Heart left ventricle (tissue), 16 donors: Measurements from ENCODE around the gene SORCS2. TPM values are rescaled to one million over a fixed set of nuclear protein-coding genes. Genes with fewer than 3 reads are reported as not detected.

Experiments used
- ATAC-seq, 4 donors: fragments of 200-7000 bp; cut with Tn5 transposase; one replicate each; pipeline ENCODE4 v1.9.1; 2020 to 2022; ENCODE audit warnings: moderate library complexity in 4 of 4, mild to moderate bottlenecking in 3 of 4, moderate number of reproducible peaks in 1 of 4
- DNase-seq, 5 donors: peaks; one replicate each; pipeline ENCODE4 v3.0.0-alpha.2; 2020
- H3K27ac ChIP-seq, 12 donors: fragments of 200-600 bp; sonication (generic) in 4 of 12; one replicate each; pipeline versions ENCODE4 v1.5.0 to v1.8.0; 2016 to 2022; ENCODE audit warnings: mild to moderate bottlenecking in 2 of 12
- H3K27me3 ChIP-seq, 9 donors: fragments of 200-600 bp; sonication (generic) in 2 of 9; one replicate each; pipeline versions ENCODE4 v1.5.1 to v1.8.0; 2016 to 2022; ENCODE audit warnings: mild to moderate bottlenecking in 3 of 9
- H3K36me3 ChIP-seq, 9 donors: fragments of 200-600 bp; sonication (generic) in 2 of 9; one replicate each; pipeline versions ENCODE4 v1.5.0 to v1.8.0; 2018 to 2022; ENCODE audit warnings: mild to moderate bottlenecking in 2 of 9
- H3K4me1 ChIP-seq, 12 donors: fragments of 200-600 bp; sonication (generic) in 4 of 12; one replicate each; pipeline versions ENCODE4 v1.5.0 to v1.8.0; 2016 to 2022; ENCODE audit warnings: mild to moderate bottlenecking in 3 of 12
- H3K4me3 ChIP-seq, 12 donors: fragments of 200-600 bp; sonication (generic) in 4 of 12; one replicate each; pipeline versions ENCODE4 v1.5.0 to v1.8.0; 2017 to 2022; ENCODE audit warnings: mild to moderate bottlenecking in 9 of 12, moderate library complexity in 4 of 12
- H3K9me3 ChIP-seq, 12 donors: fragments of 200-600 bp; sonication (generic) in 4 of 12; one replicate each; pipeline versions ENCODE4 v1.5.0 to v1.8.0; 2016 to 2022; ENCODE audit warnings: mild to moderate bottlenecking in 1 of 12
- POLR2A ChIP-seq, 2 donors: fragments of 450-650 bp; IDR thresholded peaks; one replicate each; pipeline ENCODE4 v1.6.1; 2017; ENCODE audit warnings: antibody characterized with exemption in 2 of 2, mild to moderate bottlenecking in 2 of 2, moderate library complexity in 2 of 2
- WGBS, 4 donors: extraction: QIAGEN DNeasy Blood & Tissue Kit in 2 of 4; methylation state at CpG; one replicate each; pipeline versions ENCODE4 v1.1.5 to v1.1.7; 2013 to 2018; 5-methylcytosine and 5-hydroxymethylcytosine counted together
- intact Hi-C, 10 donors: fragments of 100-400 bp; cut with DNase I; formaldehyde crosslinking; loops; one replicate each; pipeline versions ENCODE4 v1.11.1 to v1.14.2; 2022
- polyA plus RNA-seq, 2 donors: library from polyadenylated mRNA; stranded (reverse); fragments of 200-250 nt; gene quantifications; one replicate each; pipeline ENCODE4 v1.2.3, GENCODE V29; 2013
- total RNA-seq, 9 donors: library from RNA; depleted of rRNA in 2 of 9; stranded (reverse); fragments of >200 nt in 2 of 9; fragmentation: NEBNext Ultra II Directional in 3 of 9; extraction: Animal tissue kit (Norgen Biotek cat#: 25700) in 3 of 9; gene quantifications; one replicate each; pipeline versions ENCODE4 v1.1.0 to v1.2.4, GENCODE V29; 2016 to 2023
- TF ChIP-seq, protein P1 (sequence below), 12 donors: fragments of 200-600 bp; sonication (generic) in 4 of 12; IDR thresholded peaks; one replicate each; pipeline versions ENCODE4 v1.5.0 to v1.8.0; 2018 to 2022; ENCODE audit warnings: antibody characterized with exemption in 12 of 12, mild to moderate bottlenecking in 5 of 12
- donor health status: ischemic (EF 13 %, LVEDD 7.1; RV severe dilation, severe dysfunction).
- donor health status: healthy with polysubstance abuse.
- donor health status: DM: no; HTN: yes; CAD: no.
- donor health status: DM: no; HTN: no; CAD: no.
- donor health status: ischemic (EF 25% LVEDD 6.9; RV normal size, moderate dysfunction).
- donor health status: ischemic (EF 25% LVEDD 5.7; RV mildly dilated, moderate dysfunction).
- donor health status: healthy.
- donor health status: DM: yes; HTN: yes; CAD: no.
- donor health status: ischemic (EF 35%, LVEDD 5.7; RV mildly dilated, moderate dysfunction).
- donor health status: nonischemic (EF 11% LVEDD 7.7; RV severe dilation, severe dysfunction).
- donor health status: DM: yes; HTN: yes; CAD: no.
- donor health status: PGD.
- donor health status: ischemic (EF 29% LVEDD 5.4; RV normal size, mild dysfunction).
- donor health status: nonischemic (EF 23%, LVEDD 6.1; RV moderate dilation, normal function).

Gene SORCS2
- total and polyA plus RNA-seq, 11 donors, result 0.28 to 5.5 (median 2.4) TPM

DNA sequence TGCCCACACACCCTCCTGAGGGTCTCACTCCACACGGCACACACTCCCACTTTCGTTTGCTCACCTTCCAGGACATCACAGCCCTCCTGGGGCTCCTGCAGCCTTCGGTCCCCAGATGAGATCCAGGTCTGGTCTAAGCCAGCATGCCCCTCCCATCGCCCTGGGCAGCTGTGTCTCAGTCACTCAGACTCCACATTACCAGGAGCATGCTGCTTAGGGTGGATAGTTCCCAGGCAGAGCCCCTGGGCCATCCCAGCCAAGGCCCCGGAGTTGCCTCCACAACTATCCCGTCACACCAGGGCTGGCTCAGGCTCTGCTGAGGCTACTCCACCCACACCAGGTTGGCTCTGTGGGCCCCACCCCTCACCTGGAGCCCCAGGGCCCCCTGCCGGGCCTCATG lies 292.8 kb downstream of the SORCS2 start:
- no peak for ATAC-seq
- 68 to 72% (median 72%) methylated on average over 6 to 7 of the region's 7 CpGs for WGBS, 4 donors
- Histone ChIP-seq H3K9me3 (no peaks in the 10 kb centered on the region), H3K4me3 (no peak overlapping the region), H3K36me3 (no peaks in the 10 kb centered on the region), H3K27ac (no peak overlapping the region), H3K4me1 (no peaks in the 10 kb centered on the region), H3K27me3 (peaks cover 0 to 14% (median 0%) of the 10 kb centered on the region in 9 donors)
- TF ChIP-seq, protein P1, sequence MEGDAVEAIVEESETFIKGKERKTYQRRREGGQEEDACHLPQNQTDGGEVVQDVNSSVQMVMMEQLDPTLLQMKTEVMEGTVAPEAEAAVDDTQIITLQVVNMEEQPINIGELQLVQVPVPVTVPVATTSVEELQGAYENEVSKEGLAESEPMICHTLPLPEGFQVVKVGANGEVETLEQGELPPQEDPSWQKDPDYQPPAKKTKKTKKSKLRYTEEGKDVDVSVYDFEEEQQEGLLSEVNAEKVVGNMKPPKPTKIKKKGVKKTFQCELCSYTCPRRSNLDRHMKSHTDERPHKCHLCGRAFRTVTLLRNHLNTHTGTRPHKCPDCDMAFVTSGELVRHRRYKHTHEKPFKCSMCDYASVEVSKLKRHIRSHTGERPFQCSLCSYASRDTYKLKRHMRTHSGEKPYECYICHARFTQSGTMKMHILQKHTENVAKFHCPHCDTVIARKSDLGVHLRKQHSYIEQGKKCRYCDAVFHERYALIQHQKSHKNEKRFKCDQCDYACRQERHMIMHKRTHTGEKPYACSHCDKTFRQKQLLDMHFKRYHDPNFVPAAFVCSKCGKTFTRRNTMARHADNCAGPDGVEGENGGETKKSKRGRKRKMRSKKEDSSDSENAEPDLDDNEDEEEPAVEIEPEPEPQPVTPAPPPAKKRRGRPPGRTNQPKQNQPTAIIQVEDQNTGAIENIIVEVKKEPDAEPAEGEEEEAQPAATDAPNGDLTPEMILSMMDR (IDR thresholded peaks at IDR 0.05), result no peak
- no peak for TF ChIP-seq POLR2A (IDR thresholded peaks at IDR 0.05)
- intact Hi-C loops, result no loop called here
- no peak for DNase-seq

DNA sequence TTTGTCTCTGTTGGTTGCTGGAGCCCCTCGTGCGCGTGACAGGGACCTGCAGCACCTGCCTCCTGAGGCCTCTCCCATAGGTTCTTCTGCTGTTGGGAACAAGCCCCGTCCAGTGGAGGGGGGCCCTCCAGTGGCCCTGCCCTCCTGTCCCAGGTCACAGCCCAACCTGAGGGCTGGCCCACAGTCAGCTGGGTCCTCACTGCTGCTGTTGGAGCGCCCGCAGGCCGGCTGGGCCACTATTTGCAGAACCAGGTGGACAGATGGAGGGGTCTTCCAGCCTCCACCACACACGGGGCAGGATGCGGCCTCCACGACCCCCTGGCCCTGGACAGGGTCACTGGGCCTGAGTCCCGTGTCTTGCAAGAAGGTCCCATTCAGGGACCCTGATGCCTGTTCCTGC lies 293.8 kb downstream of the SORCS2 start:
- no peak for DNase-seq
- WGBS, 4 donors, result 73 to 86% (median 82%) methylated on average over 6 to 11 of the region's 11 CpGs
- H3K27me3 ChIP-seq, result peaks cover 0 to 14% (median 0%) of the 10 kb centered on the region in 9 donors
- no peaks in the 10 kb centered on the region for H3K36me3 ChIP-seq
- intact Hi-C loops, result no loop called here
- H3K4me3 ChIP-seq, result no peak overlapping the region
- no peak overlapping the region for H3K27ac ChIP-seq
- no peaks in the 10 kb centered on the region for H3K4me1 ChIP-seq
- H3K9me3 ChIP-seq, result no peaks in the 10 kb centered on the region
- no peak for TF ChIP-seq POLR2A (IDR thresholded peaks at IDR 0.05)
- TF ChIP-seq, protein P1 (IDR thresholded peaks at IDR 0.05), result no peak
- peak in 1 of 4 donors; percentile 6 for ATAC-seq

DNA sequence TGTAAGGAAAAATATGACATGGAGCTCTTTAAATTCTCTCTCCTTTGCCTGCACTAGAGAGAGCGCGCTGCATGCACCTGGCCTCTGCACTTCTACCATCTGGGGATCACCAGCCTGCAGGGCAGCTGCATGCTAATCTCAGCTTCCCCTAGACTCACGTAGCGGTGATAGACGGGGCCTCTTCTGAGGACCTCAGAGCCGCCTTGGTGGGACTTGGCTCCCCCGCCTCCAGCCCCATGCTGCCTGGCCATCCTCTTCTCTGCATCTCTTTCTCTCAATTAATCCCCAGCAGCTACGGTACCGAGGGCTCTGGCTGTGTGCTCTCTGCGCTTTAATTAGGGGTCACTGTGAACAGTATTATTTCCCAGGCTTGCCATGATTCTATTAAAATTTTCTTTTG lies 295.2 kb downstream of the SORCS2 start:
- Histone ChIP-seq H3K27ac (no peak overlapping the region), H3K36me3 (no peaks in the 10 kb centered on the region), H3K27me3 (peaks cover 0 to 14% (median 0%) of the 10 kb centered on the region in 9 donors), H3K4me1 (no peaks in the 10 kb centered on the region), H3K9me3 (peaks cover 0 to 3% (median 0%) of the 10 kb centered on the region in 12 donors), H3K4me3 (no peak overlapping the region)
- 65 to 69% (median 66%) methylated on average over 10 of the region's 10 CpGs for WGBS, 4 donors
- DNase-seq (no peak), ATAC-seq (no peak)
- no peak for TF ChIP-seq POLR2A (IDR thresholded peaks at IDR 0.05)
- TF ChIP-seq, protein P1 (IDR thresholded peaks at IDR 0.05), result no peak
- intact Hi-C loops, result no loop called here

DNA sequence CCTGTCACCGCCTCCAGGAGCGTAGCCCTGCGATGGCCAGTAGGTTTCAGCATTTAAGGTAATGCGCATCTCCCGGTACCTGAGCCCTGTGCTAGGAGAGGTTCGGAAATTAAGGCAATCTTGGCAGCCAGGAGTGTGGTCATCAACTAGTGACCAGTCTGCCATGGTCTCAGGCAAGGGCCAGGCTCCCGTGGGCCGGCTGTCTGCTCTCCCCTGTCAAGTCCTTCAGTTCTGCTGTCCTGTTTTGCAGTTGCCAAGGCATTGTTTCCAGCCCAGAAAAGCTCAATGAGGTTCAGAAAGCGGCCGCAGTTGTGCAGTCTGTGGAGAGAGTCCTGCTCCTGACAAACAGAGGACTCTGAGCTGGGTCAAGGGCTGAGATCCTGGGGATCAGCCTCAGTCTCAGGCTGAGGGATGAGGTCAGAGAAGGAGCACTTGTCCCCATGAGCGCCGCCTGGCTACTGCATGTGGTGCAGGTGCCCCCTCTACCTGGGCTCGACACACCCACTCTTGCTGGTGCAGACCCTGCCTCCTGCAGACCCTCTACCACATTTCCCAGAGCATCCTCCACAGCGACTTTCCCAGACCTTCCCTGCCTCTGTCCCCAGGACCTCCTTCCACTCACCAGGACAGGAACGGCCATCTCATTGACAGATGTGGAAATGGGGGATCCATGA lies 295.8 kb downstream of the SORCS2 start:
- TF ChIP-seq, protein P1 (IDR thresholded peaks at IDR 0.05), result no peak
- TF ChIP-seq POLR2A (IDR thresholded peaks at IDR 0.05), result no peak
- peaks cover 0 to 8% (median 0%) of the 10 kb centered on the region in 12 donors for H3K9me3 ChIP-seq
- WGBS, 4 donors, result 76 to 87% (median 81%) methylated on average over 14 to 15 of the region's 15 CpGs
- no peak overlapping the region for H3K4me3 ChIP-seq
- DNase-seq, result no peak
- intact Hi-C loops, result no loop called here
- H3K27me3 ChIP-seq, result peaks cover 0 to 14% (median 0%) of the 10 kb centered on the region in 9 donors
- no peak overlapping the region for H3K27ac ChIP-seq
- no peaks in the 10 kb centered on the region for H3K36me3 ChIP-seq
- H3K4me1 ChIP-seq, result no peaks in the 10 kb centered on the region
- ATAC-seq, result no peak
